HepG2 (cell line): ENCODE results near the gene PRKCE. TPM values are rescaled to one million over a fixed set of nuclear protein-coding genes. Genes with fewer than 3 reads are reported as not detected.
"Not testable (repeated sequence)": the region's sequence is repeated elsewhere in the genome, so short reads cannot be mapped to it uniquely, and the experiment has no call there.

Experiments used
- ATAC-seq: fragments of 200-7000 bp; cut with Tn5 transposase; 3 replicates; pipeline ENCODE4 v1.9.1; 2020; ENCODE audit warnings: mild to moderate bottlenecking, moderate library complexity
- BruUV-seq: library from RNA; stranded (reverse); fragments of 400-500 nt; replicated peaks from 2 replicates; lab custom pipeline; 2021; lab: Mats Ljungman, UMichigan
- CTCF ChIA-PET: fragments of 300-600 bp; formaldehyde crosslinking; extraction: SDS; loops from one replicate; lab custom pipeline; 2021; ENCODE audit warnings: low total read pairs, inconsistent platforms, low intra/inter-chr PET ratio; lab: Yijun Ruan, JAX
- POLR2A ChIA-PET: fragments of 350-600 bp; sonication (Branson Sonifier 250); formaldehyde crosslinking; loops from one replicate; lab custom pipeline; 2020; ENCODE audit warnings: antibody characterized with exemption, inconsistent platforms; lab: Yijun Ruan, JAX
- DNase-seq: peaks from one replicate; pipeline ENCODE4 v3.0.0-alpha.2; 2015; ENCODE audit warnings: low spot score
- FAIRE-seq: peaks from 3 replicates; lab custom pipeline; 2011; peaks lifted over from hg19 to GRCh38; lab: Jason Lieb, UNC
- H2AFZ ChIP-seq: one replicate; pipeline ENCODE4 v1.6.1; 2011; ENCODE audit warnings: low read length, inconsistent platforms
- H3K27ac ChIP-seq: fragments of 300-600 bp; 3 replicates; pipeline ENCODE4 v1.8.0; 2011; ENCODE audit warnings: mixed run types, mild to moderate bottlenecking, mixed read lengths, low read length, inconsistent platforms; ENCODE audit not compliant: insufficient read depth; ENCODE audit errors: extremely low read length
- H3K27me3 ChIP-seq, 2 experiments: fragments of 200-600 bp in 1 of 2; 2 replicates in 1 of 2; 3 replicates in 1 of 2; pipeline versions ENCODE4 v1.6.0 to v1.8.0; 2011; ENCODE audit warnings: low read length in 2 of 2, mild to moderate bottlenecking in 2 of 2, moderate library complexity in 2 of 2, inconsistent platforms in 1 of 2; ENCODE audit not compliant: insufficient read depth in 2 of 2, control insufficient read depth in 1 of 2
- H3K36me3 ChIP-seq, 2 experiments: fragments of 200-600 bp in 1 of 2; replicated peaks in 1 of 2; 2 replicates in 1 of 2; 3 replicates in 1 of 2; pipeline versions ENCODE4 v1.5.1 to v1.8.0; 2011; ENCODE audit warnings: low read length in 2 of 2, inconsistent platforms in 1 of 2; ENCODE audit not compliant: insufficient read depth in 2 of 2, control insufficient read depth in 1 of 2
- H3K4me1 ChIP-seq: 2 replicates; pipeline ENCODE4 v1.5.1; 2012; ENCODE audit warnings: low read length, inconsistent platforms; ENCODE audit not compliant: insufficient read depth
- H3K4me2 ChIP-seq: 2 replicates; pipeline ENCODE4 v1.6.0; 2011; ENCODE audit warnings: low read depth, low read length, inconsistent platforms
- H3K4me3 ChIP-seq, 3 experiments: fragments of 200-600 bp in 1 of 3; sonication (generic), shearing (Covaris generic) in 1 of 3; replicated peaks in 1 of 3; 2 replicates each; pipeline ENCODE4 v1.5.1; 2011 to 2016; ENCODE audit warnings: low read length in 3 of 3, inconsistent platforms in 2 of 3, low read depth in 2 of 3, mild to moderate bottlenecking in 2 of 3, control low read depth in 1 of 3, mixed read lengths in 1 of 3; ENCODE audit not compliant: insufficient read depth in 1 of 3
- H3K79me2 ChIP-seq: one replicate; pipeline ENCODE4 v1.6.1; 2011; ENCODE audit warnings: low read length, inconsistent platforms; ENCODE audit not compliant: insufficient read depth
- H3K9ac ChIP-seq: 2 replicates; pipeline ENCODE4 v1.6.0; 2011; ENCODE audit warnings: mild to moderate bottlenecking, low read depth, low read length, inconsistent platforms; ENCODE audit not compliant: insufficient read depth
- H3K9me3 ChIP-seq: 2 replicates; pipeline ENCODE4 v1.5.1; 2012; ENCODE audit warnings: mild to moderate bottlenecking, low read length
- H4K20me1 ChIP-seq: 2 replicates; pipeline ENCODE4 v1.6.0; 2011; ENCODE audit warnings: inconsistent platforms, mild to moderate bottlenecking, low read length, moderate library complexity; ENCODE audit not compliant: insufficient read depth
- HDAC2 ChIP-seq: sonication (generic); formaldehyde crosslinking; IDR thresholded peaks from 2 replicates; pipeline ENCODE4 v1.4.0; 2020; ENCODE audit warnings: missing genetic modification reagents
- NR2C2 ChIP-seq: sonication (generic); formaldehyde crosslinking; IDR thresholded peaks from 2 replicates; pipeline ENCODE4 v1.4.0; 2020; ENCODE audit warnings: missing genetic modification reagents, mild to moderate bottlenecking, moderate library complexity, borderline replicate concordance
- SOX5 ChIP-seq: IDR thresholded peaks from 2 replicates; pipeline ENCODE4 v1.6.1; 2016; ENCODE audit warnings: borderline replicate concordance
- TCF12 ChIP-seq, 2 experiments: fragments of 450-650 bp in 1 of 2; sonication (generic) in 1 of 2; formaldehyde crosslinking in 1 of 2; IDR thresholded peaks; 2 replicates each; pipeline versions ENCODE4 v1.6.1 to v1.8.0; 2017 to 2022; ENCODE audit warnings: antibody characterized with exemption in 1 of 2, mild to moderate bottlenecking in 1 of 2, missing genetic modification reagents in 1 of 2, moderate library complexity in 1 of 2
- ZNF224 ChIP-seq: sonication (generic); formaldehyde crosslinking; IDR thresholded peaks from 2 replicates; pipeline ENCODE4 v1.5.0; 2020; ENCODE audit warnings: mild to moderate bottlenecking, missing genetic modification reagents
- ZNF292 ChIP-seq: sonication (generic); formaldehyde crosslinking; IDR thresholded peaks from 2 replicates; pipeline ENCODE4 v1.8.1; 2022; ENCODE audit warnings: mild to moderate bottlenecking, low read depth, missing genetic modification reagents, borderline replicate concordance
- WGBS: methylation state at CpG from one replicate; pipeline ENCODE4 v1.1.6; 2017; ENCODE audit warnings: low lambda C conversion rate; 5-methylcytosine and 5-hydroxymethylcytosine counted together
- in situ Hi-C: cut with HindIII; loops from 2 replicates; pipeline ENCODE4 v1.10.0; 2017; ENCODE audit warnings: low pct_unique_long_range_greater_than_20kb; ENCODE audit not compliant: extremely low pct_ligation_motif_present
- intact Hi-C: fragments of 100-400 bp; cut with micrococcal nuclease; formaldehyde crosslinking; loops from one replicate; pipeline ENCODE4 v1.10.0; 2022; ENCODE audit not compliant: unreplicated experiment
- polyA plus RNA-seq, 8 experiments: library from polyadenylated mRNA; depleted of rRNA in 3 of 8; stranded (reverse) in 7 of 8; unstranded in 1 of 8; fragments of >200 nt; fragmentation: Illumina TruSeq in 4 of 8; extraction: Trizol in 4 of 8; gene quantifications; 2 replicates each; pipeline versions ENCODE4 v1.2.1 to v1.2.3, GENCODE V29; 2011 to 2016; ENCODE audit warnings: low read depth in 4 of 8, missing spikeins in 1 of 8, mixed read lengths in 1 of 8; ENCODE audit not compliant: insufficient read depth in 1 of 8
- total RNA-seq, 5 experiments: library from RNA; depleted of rRNA; stranded (reverse); fragments of >200 nt; fragmentation: Illumina TruSeq; extraction: Trizol; gene quantifications; 2 replicates each; pipeline ENCODE4 v1.2.3, GENCODE V29; 2016; ENCODE audit warnings: low read depth in 1 of 5
- TF ChIP-seq, protein P1 (sequence below): sonication (generic); formaldehyde crosslinking; IDR thresholded peaks from 2 replicates; pipeline ENCODE4 v1.4.0; 2020; ENCODE audit warnings: missing genetic modification reagents
- TF ChIP-seq, protein P2 (sequence below): sonication (generic); formaldehyde crosslinking; conservative IDR thresholded peaks from 2 replicates; pipeline ENCODE4 v1.8.0; 2022; ENCODE audit warnings: low read depth, missing genetic modification reagents
- TF ChIP-seq, protein P3 (sequence below): IDR thresholded peaks from 2 replicates; pipeline ENCODE4 v1.6.1; 2016; ENCODE audit warnings: low read depth, control low read depth

Gene PRKCE
- total and polyA plus RNA-seq, 2 of the 13 experiments (the other 11 are each of a cell fraction or from before 2014, with no cell fraction given), result 1.0 to 3.9 TPM

DNA sequence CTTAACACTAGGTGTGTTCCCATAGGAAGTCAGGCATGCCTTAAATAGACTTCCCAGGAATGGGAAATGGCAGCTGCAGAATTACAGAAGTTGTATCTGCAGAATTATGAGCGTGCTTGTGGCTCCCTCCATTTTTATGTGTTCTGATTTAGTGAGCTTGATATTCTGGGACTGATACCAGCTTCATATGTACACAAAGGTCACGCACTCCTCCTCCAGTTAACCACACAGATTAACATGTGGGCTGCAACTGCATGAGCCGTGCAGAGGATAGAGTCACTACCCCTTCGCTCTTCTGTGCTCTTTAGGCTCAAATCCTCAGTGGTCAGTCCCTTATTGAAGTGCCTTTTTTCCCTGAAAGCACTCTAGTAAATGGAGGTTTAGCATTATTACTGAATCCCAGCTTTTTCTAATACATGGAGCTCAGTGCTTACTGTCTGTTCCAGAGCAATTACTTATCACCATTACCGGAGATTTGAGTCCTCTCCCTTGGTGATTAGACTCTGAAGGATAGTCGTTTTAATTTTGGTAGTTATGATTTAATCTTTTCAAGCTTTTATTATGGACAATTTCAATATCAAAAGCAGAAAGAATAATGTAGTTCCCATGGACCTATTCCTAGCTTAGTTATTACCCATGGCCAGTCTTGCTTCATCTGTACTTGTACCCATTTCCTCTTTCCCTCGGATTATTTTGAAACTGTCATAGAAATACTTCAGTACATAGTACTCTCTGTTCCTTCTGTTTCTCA, 238.3 kb downstream of the PRKCE start:
- H3K4me2 ChIP-seq, result no peak overlapping the region
- BruUV-seq, result no TSS peak
- H3K4me1 ChIP-seq, result peaks cover 6% of the 10 kb centered on the region; the same call in 1 of the 2 replicates
- H3K4me3 ChIP-seq, result no peak overlapping the region
- no peak for FAIRE-seq
- no peak for ATAC-seq
- no peak overlapping the region for H3K9ac ChIP-seq
- H3K27me3 ChIP-seq, result no peaks in the 10 kb centered on the region
- POLR2A ChIA-PET, result no interaction called here
- H2AFZ ChIP-seq, result no peak overlapping the region
- in situ Hi-C loops, result no loop called here
- intact Hi-C loops, result no loop called here
- CTCF ChIA-PET, result no interaction called here
- no peaks in the 10 kb centered on the region for H3K9me3 ChIP-seq
- no peaks in the 10 kb centered on the region for H3K79me2 ChIP-seq
- no peaks in the 10 kb centered on the region for H4K20me1 ChIP-seq
- H3K36me3 ChIP-seq, result no peaks in the 10 kb centered on the region
- TF ChIP-seq, protein P1, sequence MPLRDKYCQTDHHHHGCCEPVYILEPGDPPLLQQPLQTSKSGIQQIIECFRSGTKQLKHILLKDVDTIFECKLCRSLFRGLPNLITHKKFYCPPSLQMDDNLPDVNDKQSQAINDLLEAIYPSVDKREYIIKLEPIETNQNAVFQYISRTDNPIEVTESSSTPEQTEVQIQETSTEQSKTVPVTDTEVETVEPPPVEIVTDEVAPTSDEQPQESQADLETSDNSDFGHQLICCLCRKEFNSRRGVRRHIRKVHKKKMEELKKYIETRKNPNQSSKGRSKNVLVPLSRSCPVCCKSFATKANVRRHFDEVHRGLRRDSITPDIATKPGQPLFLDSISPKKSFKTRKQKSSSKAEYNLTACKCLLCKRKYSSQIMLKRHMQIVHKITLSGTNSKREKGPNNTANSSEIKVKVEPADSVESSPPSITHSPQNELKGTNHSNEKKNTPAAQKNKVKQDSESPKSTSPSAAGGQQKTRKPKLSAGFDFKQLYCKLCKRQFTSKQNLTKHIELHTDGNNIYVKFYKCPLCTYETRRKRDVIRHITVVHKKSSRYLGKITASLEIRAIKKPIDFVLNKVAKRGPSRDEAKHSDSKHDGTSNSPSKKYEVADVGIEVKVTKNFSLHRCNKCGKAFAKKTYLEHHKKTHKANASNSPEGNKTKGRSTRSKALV (CRISPR knock-in tag), result no peak
- TF ChIP-seq TCF12 (IDR thresholded peaks at IDR 0.05) (no peak), TCF12 (CRISPR knock-in tag; IDR thresholded peaks at IDR 0.05) (no peak), ZNF224 (CRISPR knock-in tag) (no peak), HDAC2 (no peak), SOX5 (CRISPR knock-in tag) (no peak), ZNF292 (no peak), NR2C2 (CRISPR knock-in tag) (no peak)
- TF ChIP-seq, protein P2, sequence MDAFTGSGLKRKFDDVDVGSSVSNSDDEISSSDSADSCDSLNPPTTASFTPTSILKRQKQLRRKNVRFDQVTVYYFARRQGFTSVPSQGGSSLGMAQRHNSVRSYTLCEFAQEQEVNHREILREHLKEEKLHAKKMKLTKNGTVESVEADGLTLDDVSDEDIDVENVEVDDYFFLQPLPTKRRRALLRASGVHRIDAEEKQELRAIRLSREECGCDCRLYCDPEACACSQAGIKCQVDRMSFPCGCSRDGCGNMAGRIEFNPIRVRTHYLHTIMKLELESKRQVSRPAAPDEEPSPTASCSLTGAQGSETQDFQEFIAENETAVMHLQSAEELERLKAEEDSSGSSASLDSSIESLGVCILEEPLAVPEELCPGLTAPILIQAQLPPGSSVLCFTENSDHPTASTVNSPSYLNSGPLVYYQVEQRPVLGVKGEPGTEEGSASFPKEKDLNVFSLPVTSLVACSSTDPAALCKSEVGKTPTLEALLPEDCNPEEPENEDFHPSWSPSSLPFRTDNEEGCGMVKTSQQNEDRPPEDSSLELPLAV (CRISPR knock-in tag), result no peak
- TF ChIP-seq, protein P3, sequence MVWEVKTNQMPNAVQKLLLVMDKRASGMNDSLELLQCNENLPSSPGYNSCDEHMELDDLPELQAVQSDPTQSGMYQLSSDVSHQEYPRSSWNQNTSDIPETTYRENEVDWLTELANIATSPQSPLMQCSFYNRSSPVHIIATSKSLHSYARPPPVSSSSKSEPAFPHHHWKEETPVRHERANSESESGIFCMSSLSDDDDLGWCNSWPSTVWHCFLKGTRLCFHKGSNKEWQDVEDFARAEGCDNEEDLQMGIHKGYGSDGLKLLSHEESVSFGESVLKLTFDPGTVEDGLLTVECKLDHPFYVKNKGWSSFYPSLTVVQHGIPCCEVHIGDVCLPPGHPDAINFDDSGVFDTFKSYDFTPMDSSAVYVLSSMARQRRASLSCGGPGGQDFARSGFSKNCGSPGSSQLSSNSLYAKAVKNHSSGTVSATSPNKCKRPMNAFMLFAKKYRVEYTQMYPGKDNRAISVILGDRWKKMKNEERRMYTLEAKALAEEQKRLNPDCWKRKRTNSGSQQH (CRISPR knock-in tag), result no peak
- DNase-seq, result no peak
- H3K27ac ChIP-seq, result no peak overlapping the region
- WGBS, result 57% methylated on average over 7 of the region's 7 CpGs

DNA sequence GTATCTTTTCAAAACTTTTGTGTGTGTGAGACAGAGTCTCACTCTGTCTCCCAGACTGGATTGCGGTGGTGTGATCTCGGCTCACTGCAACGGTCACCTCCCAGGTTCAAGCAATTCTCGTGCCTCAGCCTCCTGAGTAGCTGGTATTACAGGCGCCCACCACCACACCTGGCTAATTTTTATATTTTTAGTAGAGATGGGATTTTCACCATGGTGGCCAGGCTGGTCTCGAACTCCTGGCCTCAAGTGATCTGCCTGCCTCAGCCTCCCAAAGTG, 238.8 kb downstream of the PRKCE start:
- H3K27me3 ChIP-seq, FAIRE-seq, H3K4me1 ChIP-seq, H3K9me3 ChIP-seq, POLR2A ChIA-PET, CTCF ChIA-PET, H2AFZ ChIP-seq, H3K27ac ChIP-seq, H3K79me2 ChIP-seq, H3K4me2 ChIP-seq, BruUV-seq, H3K4me3 ChIP-seq, H3K9ac ChIP-seq, intact Hi-C loops, ATAC-seq, DNase-seq, in situ Hi-C loops, H3K36me3 ChIP-seq, H4K20me1 ChIP-seq: not testable (repeated sequence)
- WGBS, result 79% methylated on average over 6 of the region's 6 CpGs
